GM12865 (cell line): ENCODE data around the gene SPPL3.

ENCODE experiments used
- DNase-seq: peaks from one replicate; pipeline ENCODE4 v3.0.0; 2010; ENCODE audit warnings: low read depth
- H3K4me3 ChIP-seq: 2 replicates; pipeline ENCODE4 v1.5.1; 2011; ENCODE audit warnings: mild to moderate bottlenecking, low read depth, low read length, control low read depth
- CTCF ChIP-seq: IDR thresholded peaks from 2 replicates; pipeline ENCODE4 v1.5.1; 2011; ENCODE audit warnings: low read length, control low read depth, low read depth, inconsistent platforms; ENCODE audit not compliant: insufficient read depth; ENCODE audit errors: missing control alignments

SPPL3 gene

GRCh38 chr12:120774169-120774916, 129.8 kb downstream of the SPPL3 start:
- no peak for TF ChIP-seq CTCF
- DNase-seq: no peak
- no peak overlapping the region for H3K4me3 ChIP-seq

DNA sequence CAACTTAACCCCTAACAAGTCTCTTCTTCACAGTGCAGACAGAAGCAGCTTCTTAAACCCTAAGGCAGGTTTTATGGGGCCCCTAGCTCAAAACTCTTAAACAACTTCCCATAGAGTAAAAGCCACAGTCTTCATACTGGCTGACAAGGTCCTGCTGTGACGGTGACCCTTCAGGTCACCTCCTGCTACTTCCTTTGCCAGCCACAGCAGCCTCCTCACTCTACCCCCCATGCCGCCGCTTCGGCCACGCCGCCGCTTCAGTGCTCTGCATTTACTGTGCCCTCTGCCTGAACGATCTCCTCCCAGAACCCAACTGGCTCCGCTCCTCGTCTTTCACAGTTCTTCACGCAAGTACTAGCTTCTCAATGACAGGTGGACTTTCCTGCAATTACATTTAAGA, 133.1 kb downstream of the SPPL3 start:
- no peak for TF ChIP-seq CTCF
- no peak for DNase-seq
- no peak overlapping the region for H3K4me3 ChIP-seq

- no peak for DNase-seq
- TF ChIP-seq CTCF: no peak
- H3K4me3 ChIP-seq: no peak overlapping the region
Measured at GRCh38 chr12:120767071-120768024, 136.8 kb downstream of the SPPL3 start.

DNA sequence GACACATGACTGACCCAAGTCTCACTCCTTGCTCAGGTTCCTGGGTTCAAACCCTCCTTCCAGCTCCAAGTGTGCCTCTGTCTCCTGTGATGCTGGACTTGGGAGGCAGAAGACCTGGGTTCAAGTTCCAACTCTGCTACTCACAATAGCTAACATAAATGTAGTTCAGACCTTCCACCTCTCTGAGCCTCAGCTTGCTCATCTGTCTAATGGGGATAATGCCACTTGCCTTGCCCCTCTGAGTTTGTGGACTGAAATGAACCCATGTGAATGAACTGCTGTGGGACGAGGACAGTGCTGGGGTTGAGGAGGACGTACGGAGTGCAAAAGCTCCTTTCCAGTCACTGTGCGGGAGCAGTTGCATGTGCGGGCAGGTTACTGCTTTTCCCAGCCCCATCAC, 137.6 kb downstream of the SPPL3 start:
- no peak for DNase-seq
- TF ChIP-seq CTCF: no peak
- no peak overlapping the region for H3K4me3 ChIP-seq

DNA sequence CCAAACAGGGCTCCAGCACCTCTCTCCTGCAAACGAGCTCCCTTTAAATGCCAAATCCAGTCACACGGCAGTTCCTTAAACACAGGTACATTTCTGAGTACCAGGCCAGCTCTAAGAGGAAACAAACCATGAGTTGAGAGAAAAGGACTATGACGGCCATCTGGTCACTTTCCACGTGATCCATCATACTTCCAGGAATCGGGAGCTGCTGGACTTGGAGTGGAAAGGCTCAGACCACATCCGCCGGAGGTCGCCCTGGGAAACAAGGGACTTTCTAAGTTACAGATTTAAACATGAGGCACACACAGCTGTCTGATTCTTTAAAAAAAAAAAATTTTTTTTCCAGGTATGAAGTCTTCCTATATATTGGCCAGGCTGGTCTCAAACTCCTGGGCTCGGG, 139.3 kb downstream of the SPPL3 start:
- no peak for DNase-seq
- H3K4me3 ChIP-seq: no peak overlapping the region
- TF ChIP-seq CTCF: no peak

- no peak for DNase-seq
- TF ChIP-seq CTCF: no peak
- no peak overlapping the region for H3K4me3 ChIP-seq
Measured at GRCh38 chr12:120763250-120763649, 140.9 kb downstream of the SPPL3 start.
